Measurements from ENCODE around the gene TMEM127.
A peak's percentile ranks its signal among the peaks of the same experiment; 100 is the strongest.

TMEM127 gene

GRCh38 chr2:96207073-96207773 is 58.6 kb downstream of the TMEM127 start:
- peak overlapping the region; percentile 92 for H3K4me3 ChIP-seq (replicated peaks; ENCODE audit: low read depth, low read length)
- DNase-seq (ENCODE audit: extremely low read depth, low read depth) = no peak
- TF ChIP-seq, protein P1, sequence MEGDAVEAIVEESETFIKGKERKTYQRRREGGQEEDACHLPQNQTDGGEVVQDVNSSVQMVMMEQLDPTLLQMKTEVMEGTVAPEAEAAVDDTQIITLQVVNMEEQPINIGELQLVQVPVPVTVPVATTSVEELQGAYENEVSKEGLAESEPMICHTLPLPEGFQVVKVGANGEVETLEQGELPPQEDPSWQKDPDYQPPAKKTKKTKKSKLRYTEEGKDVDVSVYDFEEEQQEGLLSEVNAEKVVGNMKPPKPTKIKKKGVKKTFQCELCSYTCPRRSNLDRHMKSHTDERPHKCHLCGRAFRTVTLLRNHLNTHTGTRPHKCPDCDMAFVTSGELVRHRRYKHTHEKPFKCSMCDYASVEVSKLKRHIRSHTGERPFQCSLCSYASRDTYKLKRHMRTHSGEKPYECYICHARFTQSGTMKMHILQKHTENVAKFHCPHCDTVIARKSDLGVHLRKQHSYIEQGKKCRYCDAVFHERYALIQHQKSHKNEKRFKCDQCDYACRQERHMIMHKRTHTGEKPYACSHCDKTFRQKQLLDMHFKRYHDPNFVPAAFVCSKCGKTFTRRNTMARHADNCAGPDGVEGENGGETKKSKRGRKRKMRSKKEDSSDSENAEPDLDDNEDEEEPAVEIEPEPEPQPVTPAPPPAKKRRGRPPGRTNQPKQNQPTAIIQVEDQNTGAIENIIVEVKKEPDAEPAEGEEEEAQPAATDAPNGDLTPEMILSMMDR (IDR thresholded peaks at IDR 0.05; ENCODE audit: low read depth, low read length, missing control alignments) = no peak

GRCh38 chr2:96205888-96206287 is 59.9 kb downstream of the TMEM127 start:
- H3K4me3 ChIP-seq (replicated peaks; ENCODE audit: low read depth, low read length) = peak overlapping the region; percentile 92
- TF ChIP-seq, protein P1 (IDR thresholded peaks at IDR 0.05; ENCODE audit: low read depth, low read length, missing control alignments) = no peak
- DNase-seq (ENCODE audit: extremely low read depth, low read depth) = no peak

GRCh38 chr2:96204836-96205624 is 60.8 kb downstream of the TMEM127 start:
- peak overlapping the region; percentile 92 for H3K4me3 ChIP-seq (replicated peaks; ENCODE audit: low read depth, low read length)
- DNase-seq (ENCODE audit: extremely low read depth, low read depth) = no peak
- TF ChIP-seq, protein P1 (IDR thresholded peaks at IDR 0.05; ENCODE audit: low read depth, low read length, missing control alignments) = no peak

DNA sequence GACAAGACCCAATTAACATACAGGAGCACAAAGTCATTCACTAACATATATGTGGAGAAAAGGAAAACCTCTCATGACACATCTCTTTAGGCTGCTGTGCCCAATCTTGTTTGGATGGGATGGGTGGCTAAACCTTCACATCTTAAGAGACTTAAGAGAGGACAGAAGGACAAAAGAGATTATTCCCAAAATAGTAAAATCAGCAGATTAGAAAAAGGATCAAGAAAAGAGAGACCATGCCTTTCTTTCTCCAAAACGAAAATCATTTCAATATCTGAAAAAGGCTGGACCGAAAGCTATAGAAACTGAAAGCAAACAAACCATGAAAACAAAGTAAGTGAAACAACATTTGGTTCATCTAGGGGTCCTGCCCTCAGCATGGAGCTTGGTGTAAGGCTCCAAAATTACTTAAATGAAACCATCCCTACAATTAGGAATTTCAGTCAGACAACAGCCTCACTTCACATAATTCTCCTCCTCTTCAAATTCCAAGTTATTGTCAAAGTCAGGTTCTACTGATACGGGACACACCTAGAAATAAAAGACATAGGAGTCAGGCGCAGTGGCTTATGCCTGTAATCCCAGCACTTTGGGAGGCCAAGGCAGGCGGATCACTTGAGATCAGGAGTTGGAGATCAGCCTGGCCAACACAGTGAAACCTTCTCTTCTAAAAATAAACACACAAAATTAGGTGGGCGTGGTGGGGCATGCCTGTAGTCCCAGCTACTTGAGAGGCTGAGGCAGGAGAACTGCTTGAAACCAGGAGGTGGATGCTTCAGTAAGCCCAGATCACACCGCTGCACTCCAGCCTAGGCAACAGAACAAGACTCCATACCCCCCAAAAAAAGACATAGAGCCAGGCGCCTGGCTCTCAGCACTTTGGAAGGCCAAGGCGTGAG is 62.4 kb downstream of the TMEM127 start:
- TF ChIP-seq, protein P1 (IDR thresholded peaks at IDR 0.05; ENCODE audit: low read depth, low read length, missing control alignments) = no peak
- H3K4me3 ChIP-seq (replicated peaks; ENCODE audit: low read depth, low read length) = no peak overlapping the region
- no peak for DNase-seq (ENCODE audit: extremely low read depth, low read depth)

DNA sequence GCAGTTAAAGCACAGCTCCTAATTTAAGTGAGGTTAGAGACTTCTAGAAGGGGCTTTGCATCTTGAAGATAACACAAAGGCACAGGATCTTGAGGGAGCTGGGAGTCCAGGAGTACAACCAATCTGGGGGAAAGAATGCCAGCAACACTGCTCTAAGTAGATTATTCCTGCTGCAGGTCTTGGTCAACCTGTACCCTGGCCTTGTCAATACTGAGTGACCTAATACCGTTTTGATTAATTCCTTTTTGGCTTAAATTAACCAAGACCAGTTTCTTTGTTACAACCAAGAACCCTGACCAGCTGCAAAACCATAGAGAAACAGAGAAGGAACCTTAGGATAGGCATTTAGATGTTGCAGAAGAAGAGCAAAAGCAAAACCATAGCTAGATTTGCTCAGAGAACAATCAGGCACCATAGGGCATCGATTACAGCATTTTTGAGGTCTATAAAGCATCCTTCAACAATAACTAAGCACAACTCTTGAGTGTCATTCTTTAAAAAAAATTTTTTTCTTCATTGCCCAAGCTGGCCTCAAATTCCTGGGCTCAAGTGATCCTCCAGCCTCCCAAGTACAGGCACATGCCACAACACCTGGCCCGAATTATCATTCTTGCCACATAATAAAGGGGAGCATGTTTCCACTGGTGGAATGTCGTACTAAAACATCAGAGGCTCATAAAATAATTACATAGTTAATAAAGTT is 63.5 kb downstream of the TMEM127 start:
- TF ChIP-seq, protein P1 (IDR thresholded peaks at IDR 0.05; ENCODE audit: low read depth, low read length, missing control alignments) = no peak
- DNase-seq (ENCODE audit: extremely low read depth, low read depth) = no peak
- H3K4me3 ChIP-seq (replicated peaks; ENCODE audit: low read depth, low read length) = no peak overlapping the region

- no peak for DNase-seq (ENCODE audit: extremely low read depth, low read depth)
- TF ChIP-seq, protein P1 (IDR thresholded peaks at IDR 0.05; ENCODE audit: low read depth, low read length, missing control alignments) = no peak
- no peak overlapping the region for H3K4me3 ChIP-seq (replicated peaks; ENCODE audit: low read depth, low read length)
Observed at GRCh38 chr2:96201338-96201737, 64.5 kb downstream of the TMEM127 start.

All from HFF-Myc (cell line).